K562 (cell line): Measurements from ENCODE around the gene ZNF625. TPM values are rescaled to one million over a fixed set of nuclear protein-coding genes. Genes with fewer than 3 reads are reported as not detected.

Experiments
- ATAC-seq: fragments of 200-7000 bp; cut with Tn5 transposase; 3 replicates; pipeline ENCODE4 v1.9.1; 2020; ENCODE audit warnings: moderate library complexity
- BruUV-seq: library from RNA; stranded (reverse); fragments of 400-500 nt; replicated peaks from 2 replicates; lab custom pipeline; 2021; lab: Mats Ljungman, UMichigan
- CTCF ChIA-PET: fragments of 300-600 bp; formaldehyde crosslinking; extraction: SDS; loops from one replicate; lab custom pipeline; 2021; ENCODE audit warnings: low intra/inter-chr PET ratio; lab: Yijun Ruan, JAX
- POLR2A ChIA-PET: fragments of 300-600, 350-650 bp; sonication (Branson Sonifier 250); formaldehyde crosslinking; extraction: SDS; loops from one replicate; lab custom pipeline; 2021; ENCODE audit warnings: antibody characterized with exemption, inconsistent platforms; lab: Yijun Ruan, JAX
- DNase-seq, 4 experiments: peaks; one replicate each; pipeline versions ENCODE4 v3.0.0 to v3.0.0-alpha.2; 2011 to 2018; ENCODE audit warnings: low spot score in 3 of 4, mixed read lengths in 3 of 4; ENCODE audit errors: extremely low read depth in 1 of 4
- FAIRE-seq: peaks from 2 replicates; lab custom pipeline; 2011; peaks lifted over from hg19 to GRCh38; lab: Jason Lieb, UNC
- H2AFZ ChIP-seq: 2 replicates; pipeline ENCODE4 v1.6.0; 2011; ENCODE audit warnings: low read depth, low read length, control low read depth, inconsistent platforms
- H3K27ac ChIP-seq: fragments of 200-600 bp; 3 replicates; pipeline ENCODE4 v1.8.0; 2011; ENCODE audit warnings: low read depth, mild to moderate bottlenecking, control low read depth, inconsistent platforms, low read length, moderate library complexity, mixed read lengths; ENCODE audit errors: extremely low read depth
- H3K27me3 ChIP-seq, 2 experiments: fragments of 300-600 bp in 1 of 2; 2 replicates in 1 of 2; 3 replicates in 1 of 2; pipeline versions ENCODE4 v1.6.0 to v1.8.0; 2011; ENCODE audit warnings: inconsistent platforms in 2 of 2, low read length in 2 of 2, mild to moderate bottlenecking in 1 of 2, mixed read lengths in 1 of 2, moderate library complexity in 1 of 2; ENCODE audit not compliant: control insufficient read depth in 2 of 2, insufficient read depth in 2 of 2
- H3K36me3 ChIP-seq: fragments of 300-600 bp; 3 replicates; pipeline ENCODE4 v1.8.0; 2011; ENCODE audit warnings: mild to moderate bottlenecking, low read length, inconsistent platforms; ENCODE audit not compliant: control insufficient read depth, insufficient read depth
- H3K4me1 ChIP-seq, 2 experiments: fragments of 200-600 bp in 1 of 2; replicated peaks in 1 of 2; 2 replicates in 1 of 2; 3 replicates in 1 of 2; pipeline versions ENCODE4 v1.5.1 to v1.8.0; 2011; ENCODE audit warnings: inconsistent platforms in 2 of 2, low read length in 2 of 2, mild to moderate bottlenecking in 1 of 2, mixed read lengths in 1 of 2, moderate library complexity in 1 of 2; ENCODE audit not compliant: control insufficient read depth in 2 of 2, insufficient read depth in 2 of 2
- H3K4me2 ChIP-seq: 2 replicates; pipeline ENCODE4 v1.6.1; 2011; ENCODE audit warnings: low read length, control low read depth, inconsistent platforms, mixed read lengths; ENCODE audit not compliant: insufficient read depth
- H3K4me3 ChIP-seq: fragments of 200-600 bp; sonication (generic), shearing (Covaris generic); 2 replicates; pipeline ENCODE4 v1.5.1; 2016; ENCODE audit warnings: control low read depth, inconsistent platforms
- H3K79me2 ChIP-seq: fragments of 200-600 bp; 3 replicates; pipeline ENCODE4 v1.8.0; 2011; ENCODE audit warnings: low read length, inconsistent platforms; ENCODE audit not compliant: control insufficient read depth, insufficient read depth
- H3K9ac ChIP-seq, 2 experiments: 2 replicates each; pipeline versions ENCODE4 v1.6.0 to v1.6.1; 2011; ENCODE audit warnings: low read depth in 2 of 2, low read length in 2 of 2, control low read depth in 1 of 2, inconsistent platforms in 1 of 2, mild to moderate bottlenecking in 1 of 2, mixed read lengths in 1 of 2; ENCODE audit not compliant: insufficient read depth in 1 of 2
- H3K9me1 ChIP-seq: one replicate; pipeline ENCODE4 v1.6.0; 2011; ENCODE audit warnings: inconsistent platforms, mild to moderate bottlenecking, low read length, moderate library complexity; ENCODE audit not compliant: control insufficient read depth, insufficient read depth
- H3K9me3 ChIP-seq: replicated peaks from 2 replicates; pipeline ENCODE4 v1.5.1; 2011; ENCODE audit warnings: low read depth, low read length, inconsistent platforms; ENCODE audit not compliant: control insufficient read depth, insufficient read depth
- H4K20me1 ChIP-seq: replicated peaks from 2 replicates; pipeline ENCODE4 v1.6.1; 2011; ENCODE audit warnings: low read length, inconsistent platforms, mixed read lengths; ENCODE audit not compliant: control insufficient read depth, insufficient read depth
- BRCA1 ChIP-seq, 2 experiments: fragments of 450-650 bp in 1 of 2; sonication (generic) in 1 of 2; formaldehyde crosslinking in 1 of 2; IDR thresholded peaks; 2 replicates each; pipeline versions ENCODE4 v1.5.0 to v1.6.1; 2017 to 2020; ENCODE audit warnings: mild to moderate bottlenecking in 1 of 2, missing genetic modification reagents in 1 of 2
- E2F1 ChIP-seq: sonication (generic); formaldehyde crosslinking; IDR thresholded peaks from 2 replicates; pipeline ENCODE4 v1.8.1; 2023; ENCODE audit warnings: mild to moderate bottlenecking, missing genetic modification reagents, moderate library complexity
- FOXJ3 ChIP-seq: sonication (generic); formaldehyde crosslinking; IDR thresholded peaks from 2 replicates; pipeline ENCODE4 v1.4.0; 2020; ENCODE audit warnings: mild to moderate bottlenecking, missing genetic modification reagents
- FOXM1 ChIP-seq, 2 experiments: fragments of 450-650 bp in 1 of 2; sonication (generic) in 1 of 2; formaldehyde crosslinking in 1 of 2; IDR thresholded peaks; 2 replicates each; pipeline versions ENCODE4 v1.6.1 to v1.9.0; 2017 to 2022; ENCODE audit warnings: low read depth in 2 of 2, mild to moderate bottlenecking in 2 of 2, missing genetic modification reagents in 1 of 2, moderate library complexity in 1 of 2
- GABPA ChIP-seq: fragments of 200-800 bp; sonication (Bioruptor generic); conservative IDR thresholded peaks from 2 replicates; pipeline ENCODE4 v1.6.1; 2016; ENCODE audit warnings: low read depth, missing genetic modification characterization, missing compliant biosample characterization
- MAFF ChIP-seq: IDR thresholded peaks from 2 replicates; pipeline ENCODE4 v1.6.1; 2012; ENCODE audit warnings: low read length, improper control_type of control experiment
- MAFG ChIP-seq: fragments of 450-650 bp; conservative IDR thresholded peaks from 2 replicates; pipeline ENCODE4 v1.6.1; 2016; ENCODE audit warnings: missing genetic modification characterization, missing compliant biosample characterization
- MCM2 ChIP-seq: fragments of 450-650 bp; IDR thresholded peaks from 2 replicates; pipeline ENCODE4 v1.6.1; 2017; ENCODE audit warnings: low read depth, mild to moderate bottlenecking
- MTA2 ChIP-seq: fragments of 450-650 bp; IDR thresholded peaks from 2 replicates; pipeline ENCODE4 v1.6.1; 2016; ENCODE audit warnings: low read depth
- NFATC3 ChIP-seq: fragments of 450-650 bp; IDR thresholded peaks from 2 replicates; pipeline ENCODE4 v1.6.1; 2017; ENCODE audit warnings: mild to moderate bottlenecking
- NFE2L1 ChIP-seq: fragments of 450-650 bp; IDR thresholded peaks from 2 replicates; pipeline ENCODE4 v1.6.1; 2016; ENCODE audit warnings: missing genetic modification characterization, low read depth, mild to moderate bottlenecking, missing compliant biosample characterization, moderate library complexity, borderline replicate concordance
- NR4A1 ChIP-seq, 2 experiments: fragments of 250-450 bp in 1 of 2; fragments of 450-650 bp in 1 of 2; sonication (Bioruptor Pico) in 1 of 2; IDR thresholded peaks; 2 replicates each; pipeline versions ENCODE4 v1.4.0 to v1.6.1; 2016 to 2020; ENCODE audit warnings: mild to moderate bottlenecking in 2 of 2, missing compliant biosample characterization in 1 of 2, missing genetic modification characterization in 1 of 2, moderate library complexity in 1 of 2
- RBM25 ChIP-seq: fragments of 200-400 bp; formaldehyde crosslinking; IDR thresholded peaks from 2 replicates; pipeline ENCODE4 v1.6.1; 2018; ENCODE audit warnings: low read length, low read depth, moderate library complexity; ENCODE audit not compliant: severe bottlenecking
- SIN3A ChIP-seq, 2 experiments: fragments of 150-350 bp in 1 of 2; IDR thresholded peaks; 2 replicates each; pipeline ENCODE4 v1.6.1; 2011 to 2016; ENCODE audit warnings: borderline replicate concordance in 2 of 2, low read depth in 2 of 2, low read length in 2 of 2, mild to moderate bottlenecking in 2 of 2, moderate library complexity in 2 of 2; ENCODE audit not compliant: control insufficient read depth in 1 of 2
- SMARCA5 ChIP-seq: fragments of 450-650 bp; IDR thresholded peaks from 2 replicates; pipeline ENCODE4 v1.6.1; 2016
- SNRNP70 ChIP-seq: fragments of 200-400 bp; formaldehyde crosslinking; optimal IDR thresholded peaks from 2 replicates; pipeline ENCODE3; 2017; ENCODE audit warnings: low read depth, low read length
- ZBED1 ChIP-seq: IDR thresholded peaks from 2 replicates; pipeline ENCODE4 v1.6.1; 2014
- ZNF384 ChIP-seq: IDR thresholded peaks from 2 replicates; pipeline ENCODE4 v1.6.1; 2012; ENCODE audit warnings: low read depth, low read length, improper control_type of control experiment
- ZNF449 ChIP-seq: fragments of 250-450 bp; sonication (Bioruptor Pico); IDR thresholded peaks from 2 replicates; pipeline ENCODE4 v1.8.0; 2022; ENCODE audit warnings: moderate library complexity, mild to moderate bottlenecking, inconsistent platforms
- ZNF57 ChIP-seq: fragments of 450-650 bp; formaldehyde crosslinking; IDR thresholded peaks from 2 replicates; pipeline ENCODE4 v1.4.0; 2020; ENCODE audit warnings: mild to moderate bottlenecking, moderate library complexity
- WGBS: fragments of 100-300 bp; shearing (Covaris generic); methylation state at CpG from one replicate; pipeline ENCODE4 v1.1.6; 2016; ENCODE audit warnings: low coverage, mixed read lengths; ENCODE audit not compliant: insufficient coverage; ENCODE audit errors: missing lambda C conversion rate; 5-methylcytosine and 5-hydroxymethylcytosine counted together
- in situ Hi-C: fragments of 300-500 bp; cut with MboI; formaldehyde crosslinking; loops from 4 replicates; pipeline ENCODE4 v1.15.0; 2018; ENCODE audit warnings: inconsistent platforms, mixed read lengths
- intact Hi-C: fragments of 100-400 bp; cut with micrococcal nuclease; formaldehyde crosslinking; loops from 2 replicates; pipeline ENCODE4 v1.14.2; 2022
- polyA plus RNA-seq, 8 experiments: library from polyadenylated mRNA; depleted of rRNA in 4 of 8; stranded (reverse) in 5 of 8; unstranded in 3 of 8; fragments of >200 nt; fragmentation: Nextera tagmentation in 2 of 8; fragmentation: Illumina TruSeq in 1 of 8; extraction: Ambion mirVana in 2 of 8; extraction: Trizol in 1 of 8; gene quantifications; 2 replicates each; pipeline versions ENCODE4 v1.2.1 to v1.2.3, GENCODE V29; 2011 to 2014; ENCODE audit warnings: inconsistent platforms in 1 of 8, missing spikeins in 1 of 8
- total RNA-seq, 7 experiments: library from RNA; depleted of rRNA in 6 of 7; stranded (reverse); fragments of >200 nt in 6 of 7; fragmentation: Illumina TruSeq in 2 of 7; extraction: Trizol in 2 of 7; gene quantifications; 2 replicates each; pipeline versions ENCODE4 v1.2.1 to v1.2.3, GENCODE V29; 2011 to 2021; ENCODE audit warnings: low replicate concordance in 1 of 7

ZNF625 gene
- total and polyA plus RNA-seq, 9 of the 15 experiments (the other 6 are each of a cell fraction or from before 2014, with no cell fraction given) = 0.07 to 0.09 TPM; not detected in 7

DNA sequence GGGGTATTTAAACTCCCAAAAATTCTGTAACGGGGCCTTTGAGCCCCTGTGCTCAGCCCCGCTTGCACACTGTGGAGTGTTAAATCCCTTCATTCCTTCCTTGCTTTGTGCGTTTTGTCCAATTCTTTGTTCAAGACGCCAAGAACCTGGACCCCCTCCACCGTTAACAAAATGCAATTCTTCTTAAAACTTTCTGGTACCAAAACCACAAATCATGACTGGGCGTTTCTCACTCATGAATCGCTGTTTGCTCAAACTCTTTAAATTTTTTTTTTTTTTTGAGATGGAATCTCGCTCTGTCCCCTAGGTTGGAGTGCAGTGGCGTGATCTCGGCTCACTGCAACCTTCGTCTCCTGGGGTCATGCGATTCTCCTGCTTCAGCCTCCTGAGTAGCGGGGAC lies 17.3 kb downstream of the ZNF625 start:
- ATAC-seq (no peak), FAIRE-seq (peak; percentile 79), DNase-seq (peak in 1 of 4 experiments; percentile 25)
- peak overlapping the region; percentile 79; the same call in 1 of the 3 replicates for H3K27ac ChIP-seq
- H3K27me3 ChIP-seq = no peaks in the 10 kb centered on the region
- H3K79me2 ChIP-seq = no peaks in the 10 kb centered on the region; the same call in 2 of the 3 replicates
- peaks cover 12% of the 10 kb centered on the region; the same call in 1 of the 3 replicates for H3K36me3 ChIP-seq
- no peaks in the 10 kb centered on the region for H3K9me3 ChIP-seq
- 28% methylated on average over 9 of the region's 13 CpGs for WGBS
- BruUV-seq = no TSS peak
- H3K4me2 ChIP-seq = peak overlapping the region; percentile 85
- H2AFZ ChIP-seq = 0 out of 2 replicates have a peak overlapping the region, but pooled peaks have one; percentile 87
- in situ Hi-C loops (no loop called here), intact Hi-C loops (no loop called here)
- ChIA-PET CTCF (no interaction called here), POLR2A (interaction anchor here (1.4 kb wide), 1 partner anchor 80 kb away, joined by 4 read pairs; no protein-coding TSS in a partner anchor)
- no peaks in the 10 kb centered on the region for H4K20me1 ChIP-seq
- H3K4me3 ChIP-seq = peak overlapping the region; percentile 69
- no peaks in the 10 kb centered on the region for H3K9me1 ChIP-seq
- H3K9ac ChIP-seq = peak overlapping the region; percentile 60 to 93; a peak in 3 of 4 replicates
- H3K4me1 ChIP-seq = peaks cover 5 to 12% of the 10 kb centered on the region in 2 experiments; a peak in 4 of 5 replicates
- TF ChIP-seq SNRNP70 (no peak), SMARCA5 (no peak), SIN3A (IDR thresholded peaks at IDR 0.05; ENCODE audit: borderline replicate concordance in 2 of 2, control insufficient read depth in 1 of 2, low read depth in 2 of 2, low read length in 2 of 2) (no peak), FOXJ3 (CRISPR knock-in tag) (no peak), ZBED1 (no peak), ZNF449 (no peak), NR4A1 (CRISPR knock-in tag; IDR thresholded peaks at IDR 0.05) (no peak), NR4A1 (tag; IDR thresholded peaks at IDR 0.05) (no peak), GABPA (tag) (no peak), MTA2 (no peak), NFE2L1 (tag) (0 out of 2 replicates have a peak, but pooled peaks have one; percentile 5), RBM25 (no peak), ZNF57 (CRISPR knock-in tag) (no peak), BRCA1 (IDR thresholded peaks at IDR 0.05) (no peak), BRCA1 (CRISPR knock-in tag; IDR thresholded peaks at IDR 0.05) (no peak), NFATC3 (no peak), MAFG (tag) (peak; percentile 72), ZNF384 (peak; percentile 75), E2F1 (CRISPR knock-in tag) (no peak), MAFF (peak; percentile 9; the same call in 1 of the 2 replicates), MCM2 (no peak), FOXM1 (IDR thresholded peaks at IDR 0.05; ENCODE audit: low read depth) (no peak), FOXM1 (CRISPR knock-in tag; IDR thresholded peaks at IDR 0.05; ENCODE audit: low read depth) (no peak)
